ENCODE measurements around the gene CINP. TPM values are rescaled to one million over a fixed set of nuclear protein-coding genes. Genes with fewer than 3 reads are reported as not detected.

Gene CINP
- total and polyA plus RNA-seq, 2 of the 13 experiments (the other 11 are each of a cell fraction or from before 2014, with no cell fraction given) = 32.8 to 42.8 TPM

- no peak for FAIRE-seq
- no peak; the same call in 1 of the 3 replicates for ATAC-seq
- no peaks in the 10 kb centered on the region for H4K20me1 ChIP-seq (ENCODE audit: insufficient read depth, low read length)
- H3K4me1 ChIP-seq (ENCODE audit: insufficient read depth, low read length) = no peaks in the 10 kb centered on the region
- in situ Hi-C loops (cut with HindIII; ENCODE audit: extremely low pct_ligation_motif_present, low pct_unique_long_range_greater_than_20kb) = no loop called here
- H3K4me2 ChIP-seq (ENCODE audit: low read depth, low read length) = no peak overlapping the region
- TF ChIP-seq SRF (IDR thresholded peaks at IDR 0.05; ENCODE audit: low read depth, low read length) (no peak), ZNF780A (CRISPR knock-in tag; IDR thresholded peaks at IDR 0.05) (no peak), ZKSCAN5 (CRISPR knock-in tag; IDR thresholded peaks at IDR 0.05) (no peak), ZBTB2 (CRISPR knock-in tag; IDR thresholded peaks at IDR 0.05; ENCODE audit: low read depth) (no peak), NPAS2 (CRISPR knock-in tag; IDR thresholded peaks at IDR 0.05; ENCODE audit: borderline replicate concordance) (no peak), ZNF577 (CRISPR knock-in tag; IDR thresholded peaks at IDR 0.05; ENCODE audit: borderline replicate concordance, low read depth) (no peak), ELF3 (CRISPR knock-in tag; IDR thresholded peaks at IDR 0.05) (no peak), ZNF329 (CRISPR knock-in tag; IDR thresholded peaks at IDR 0.05; ENCODE audit: low read depth) (no peak), ZBTB49 (CRISPR knock-in tag; IDR thresholded peaks at IDR 0.05; ENCODE audit: borderline replicate concordance) (no peak)
- H3K27ac ChIP-seq (ENCODE audit: extremely low read length, insufficient read depth, low read length) = no peak overlapping the region
- H3K4me3 ChIP-seq (replicated peaks in 1 of 3; ENCODE audit: insufficient read depth in 1 of 3, low read depth in 2 of 3, low read length in 3 of 3) = no peak overlapping the region
- no peaks in the 10 kb centered on the region for H3K9me3 ChIP-seq (ENCODE audit: low read length)
- no peaks in the 10 kb centered on the region for H3K27me3 ChIP-seq (ENCODE audit: control insufficient read depth in 1 of 2, insufficient read depth in 2 of 2, low read length in 2 of 2)
- intact Hi-C loops (cut with micrococcal nuclease; ENCODE audit: unreplicated experiment) = no loop called here
- DNase-seq (ENCODE audit: low spot score) = no peak
- no peak overlapping the region for H3K9ac ChIP-seq (ENCODE audit: insufficient read depth, low read depth, low read length)
- peaks cover 14 to 37% of the 10 kb centered on the region in 2 experiments; a peak in 3 of 5 replicates for H3K36me3 ChIP-seq (replicated peaks in 1 of 2; ENCODE audit: control insufficient read depth in 1 of 2, insufficient read depth in 2 of 2, low read length in 2 of 2)
- H3K79me2 ChIP-seq (ENCODE audit: insufficient read depth, low read length) = no peaks in the 10 kb centered on the region
- ChIA-PET CTCF (ENCODE audit: low intra/inter-chr PET ratio, low total read pairs) (no interaction called here), POLR2A (interaction anchor here (1.5 kb wide), 1 partner anchor 13 kb away, joined by 4 read pairs; no protein-coding TSS in a partner anchor)
- BruUV-seq (replicated peaks) = no TSS peak
- WGBS (ENCODE audit: low lambda C conversion rate) = 96% methylated on average over 13 of the region's 13 CpGs
- H2AFZ ChIP-seq (ENCODE audit: low read length) = no peak overlapping the region
Observed at GRCh38 chr14:102333795-102334705, 28.6 kb downstream of the CINP start.
